ENCODE measurements around the gene CD47.

CD47 gene

DNA sequence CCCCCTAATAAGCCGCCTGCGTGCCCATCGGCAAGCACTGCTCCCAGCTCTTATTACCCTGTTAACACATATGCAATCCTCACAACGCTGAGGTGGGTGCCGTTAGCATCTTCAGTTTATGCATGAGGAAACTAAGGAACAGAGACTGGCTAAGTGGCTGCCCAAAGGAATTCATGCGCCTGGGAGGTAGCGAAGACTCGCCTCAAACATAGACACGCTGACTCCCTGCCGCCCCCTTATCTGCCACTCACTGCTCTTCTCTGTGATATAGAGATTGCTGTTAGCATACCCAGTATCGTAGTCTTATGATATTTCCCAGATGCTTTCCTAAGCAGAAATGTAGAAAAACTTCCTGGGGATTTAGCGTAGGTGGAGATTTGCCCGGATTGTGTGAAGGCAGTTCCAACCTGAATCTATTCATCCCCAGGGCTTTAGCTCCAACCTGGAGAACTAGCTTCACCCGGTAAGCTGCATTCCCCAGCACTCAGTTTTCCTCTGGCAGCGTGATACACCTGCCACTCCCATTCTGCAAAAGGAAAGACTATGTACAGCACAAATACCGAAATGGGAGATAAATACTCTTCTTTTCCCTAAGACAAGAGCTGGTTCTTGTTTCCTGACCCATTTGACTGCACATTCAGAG, 23.7 kb upstream of the CD47 start:
- DNase-seq = no peak

DNA sequence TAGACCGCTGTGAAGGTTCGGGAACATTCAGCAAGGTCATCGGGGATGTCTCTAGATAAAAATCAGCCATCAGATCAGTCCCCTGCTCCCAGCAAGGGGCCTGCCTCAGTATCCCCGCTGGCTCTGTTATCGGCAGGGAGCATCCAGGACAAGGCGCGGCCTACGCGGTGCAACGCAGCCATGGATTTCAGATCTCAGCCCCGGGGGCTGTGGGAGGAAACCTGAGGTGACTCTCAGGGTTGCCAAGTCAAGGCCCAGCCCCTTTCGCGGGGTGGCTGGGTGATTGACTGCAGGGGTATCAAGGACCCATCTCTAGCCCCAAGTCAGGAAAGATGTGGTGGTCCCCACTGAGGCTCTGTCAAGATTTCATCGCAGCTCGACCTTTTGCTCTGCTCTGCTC, 23.1 kb upstream of the CD47 start:
- no peak for DNase-seq

GRCh38 chr3:108110934-108111333, 20.1 kb upstream of the CD47 start:
- DNase-seq = no peak

DNA sequence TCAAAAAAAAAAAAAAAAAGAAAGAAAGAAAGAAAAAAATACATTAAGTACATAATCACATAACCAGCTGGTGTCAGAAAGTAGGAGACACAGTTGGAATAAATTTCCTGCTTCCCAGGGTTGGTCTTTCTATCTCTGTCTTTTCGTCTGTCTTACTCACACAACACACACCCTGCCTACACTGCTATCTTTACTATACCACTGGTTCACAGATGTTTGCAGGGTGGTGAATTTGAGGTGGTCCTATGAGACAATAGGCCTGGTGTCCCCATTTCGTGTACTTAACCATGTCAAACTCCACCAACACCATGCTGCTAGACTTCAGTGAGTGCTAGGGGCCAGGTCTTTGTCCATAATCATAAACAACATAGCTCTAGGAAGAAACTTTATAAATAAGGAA, 17.6 kb upstream of the CD47 start:
- no peak for DNase-seq

DNA sequence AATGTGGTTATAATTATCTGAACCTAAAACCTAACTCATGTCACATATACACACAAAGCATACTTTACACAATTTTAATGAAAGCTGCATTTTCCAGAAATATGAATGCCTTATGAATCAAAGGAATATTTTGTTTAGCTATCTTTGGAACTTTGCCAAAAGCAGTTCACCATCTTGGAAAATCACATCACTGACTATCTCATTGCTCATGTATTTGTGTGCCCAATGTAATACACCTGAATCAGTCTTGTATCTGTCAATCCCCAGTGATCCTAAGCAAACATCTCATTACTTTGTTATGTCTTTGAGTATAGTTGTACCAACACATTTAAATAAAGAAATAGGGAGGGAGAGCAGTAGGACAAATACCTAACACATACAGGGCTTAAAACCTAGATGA, 15.6 kb upstream of the CD47 start:
- DNase-seq = no peak

DNA sequence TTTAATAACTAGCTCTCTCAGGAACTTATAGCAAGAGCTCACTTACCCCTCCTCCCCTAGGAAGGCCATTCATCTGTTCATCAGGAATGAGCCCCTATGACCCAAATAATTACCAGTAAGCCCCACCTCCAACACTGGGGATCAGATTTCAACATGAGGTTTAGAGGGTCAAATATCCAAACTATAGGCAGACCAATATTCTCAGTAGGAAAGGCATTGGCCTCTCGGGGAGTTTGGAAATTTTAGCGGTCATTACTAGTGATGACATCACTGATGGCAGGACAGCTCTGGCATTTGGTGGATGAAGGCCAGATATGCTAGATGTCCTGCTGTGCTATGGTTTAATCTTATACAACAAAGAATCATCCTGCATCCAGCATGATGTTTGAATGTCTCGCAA, 15.2 kb upstream of the CD47 start:
- DNase-seq = no peak

DNA sequence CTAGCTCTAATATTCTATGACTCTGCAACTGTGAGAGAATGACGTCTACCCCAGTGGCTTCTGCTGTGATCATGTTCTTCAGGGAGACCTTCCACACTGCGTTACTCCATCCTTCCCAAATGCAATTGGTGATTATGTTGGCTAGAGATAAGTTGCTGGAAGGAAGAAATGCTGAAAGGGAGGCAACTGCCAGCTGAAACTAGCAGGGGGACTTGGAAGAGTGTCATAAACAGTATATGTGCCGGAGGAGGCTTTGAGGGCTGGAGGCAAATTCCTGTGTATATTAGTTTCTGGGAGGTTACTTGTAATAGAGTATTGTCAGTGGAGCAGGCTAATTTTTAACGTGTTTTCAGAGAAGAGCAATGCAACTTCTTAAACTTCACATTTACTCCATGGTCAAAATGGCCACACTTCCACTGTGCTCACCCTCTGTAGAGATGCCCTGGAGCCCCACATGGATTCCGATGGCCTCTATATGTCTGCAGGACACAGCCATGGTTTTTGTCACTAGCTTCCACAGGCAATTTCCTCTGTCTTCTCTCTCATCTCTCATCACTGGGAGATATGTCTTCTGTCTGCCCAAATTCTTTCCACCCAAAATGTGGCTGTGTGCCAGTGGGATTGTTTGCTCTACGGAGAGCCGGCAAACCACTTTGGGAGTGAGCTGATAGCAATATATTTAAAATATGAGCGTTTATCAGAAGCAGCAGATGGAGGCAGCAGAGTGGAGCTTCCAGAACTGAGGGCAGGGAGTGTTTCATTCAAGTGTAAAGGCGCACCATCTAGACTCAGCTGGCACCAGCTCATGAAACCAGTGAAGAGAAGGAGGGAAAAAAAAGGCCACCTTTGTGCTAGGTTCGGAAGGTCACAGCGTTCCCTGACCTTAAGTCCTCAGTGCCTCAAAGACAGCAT, 13.3 kb upstream of the CD47 start:
- peak; percentile 37 for DNase-seq

DNA sequence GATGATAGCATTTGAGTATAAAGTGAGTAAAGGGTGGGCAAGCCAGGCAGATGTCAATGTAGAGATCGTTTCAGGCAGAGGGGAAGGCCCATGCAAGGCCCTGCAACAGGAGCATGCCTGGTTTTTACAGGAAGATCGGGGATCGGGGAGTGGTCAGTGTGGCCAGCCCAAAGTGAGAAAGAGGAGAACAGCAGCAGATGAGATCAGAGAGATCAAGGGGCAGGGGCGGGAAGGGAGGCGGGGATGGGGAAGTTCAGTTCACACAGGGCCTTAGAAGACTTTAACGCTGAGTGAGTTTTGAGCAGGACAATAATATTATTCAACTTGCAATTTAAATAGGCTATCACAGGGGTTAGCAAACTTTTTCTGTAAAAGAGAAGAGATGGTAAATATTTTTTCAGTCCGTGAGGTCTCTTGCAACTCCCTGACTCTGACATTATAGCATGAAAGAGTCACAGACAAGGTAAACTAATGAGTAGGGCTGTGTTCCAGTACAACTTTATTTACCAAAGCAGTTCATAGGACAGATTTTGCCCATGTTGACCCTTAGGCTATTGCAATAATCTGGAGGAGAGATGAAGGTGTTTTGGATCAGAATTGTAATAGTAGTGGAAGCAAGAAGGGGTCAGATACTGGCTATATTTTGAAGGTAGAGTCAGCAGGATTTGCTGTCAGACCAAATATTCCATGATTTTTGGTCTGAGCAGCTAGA, 12.4 kb upstream of the CD47 start:
- DNase-seq = no peak

DNA sequence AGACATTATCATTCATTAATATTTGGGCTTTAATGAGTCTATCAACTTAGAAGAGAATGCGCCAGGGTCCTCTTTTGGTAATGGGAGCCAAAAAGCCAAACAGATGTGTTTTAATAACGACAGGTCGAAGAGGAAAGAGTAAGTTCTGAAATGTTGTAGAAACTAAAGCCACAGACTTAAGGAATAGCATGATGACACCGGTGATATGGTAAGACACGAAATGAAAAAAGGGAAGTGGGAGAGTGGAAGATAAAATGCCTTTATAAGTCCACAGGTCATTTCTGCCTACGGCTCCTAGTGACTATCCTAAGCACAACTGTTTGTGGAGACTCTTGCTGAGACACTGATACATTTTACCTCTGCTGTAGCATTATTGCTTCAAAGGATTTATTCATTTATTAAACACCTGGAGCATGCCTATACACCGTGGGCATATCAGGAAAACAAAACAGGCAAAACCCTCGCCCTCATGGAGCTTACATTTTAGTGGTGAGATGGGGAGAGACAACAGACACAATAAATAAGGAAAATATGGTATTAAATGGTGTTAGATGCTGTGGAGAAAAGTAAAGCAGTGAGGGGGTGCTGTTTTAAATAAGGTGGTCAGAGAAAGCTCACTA, 11.7 kb upstream of the CD47 start:
- DNase-seq = no peak

- peak; percentile 55 for DNase-seq
These were observed 10.3 kb upstream of the CD47 start for GRCh38 chr3:108100906-108101660.

DNA sequence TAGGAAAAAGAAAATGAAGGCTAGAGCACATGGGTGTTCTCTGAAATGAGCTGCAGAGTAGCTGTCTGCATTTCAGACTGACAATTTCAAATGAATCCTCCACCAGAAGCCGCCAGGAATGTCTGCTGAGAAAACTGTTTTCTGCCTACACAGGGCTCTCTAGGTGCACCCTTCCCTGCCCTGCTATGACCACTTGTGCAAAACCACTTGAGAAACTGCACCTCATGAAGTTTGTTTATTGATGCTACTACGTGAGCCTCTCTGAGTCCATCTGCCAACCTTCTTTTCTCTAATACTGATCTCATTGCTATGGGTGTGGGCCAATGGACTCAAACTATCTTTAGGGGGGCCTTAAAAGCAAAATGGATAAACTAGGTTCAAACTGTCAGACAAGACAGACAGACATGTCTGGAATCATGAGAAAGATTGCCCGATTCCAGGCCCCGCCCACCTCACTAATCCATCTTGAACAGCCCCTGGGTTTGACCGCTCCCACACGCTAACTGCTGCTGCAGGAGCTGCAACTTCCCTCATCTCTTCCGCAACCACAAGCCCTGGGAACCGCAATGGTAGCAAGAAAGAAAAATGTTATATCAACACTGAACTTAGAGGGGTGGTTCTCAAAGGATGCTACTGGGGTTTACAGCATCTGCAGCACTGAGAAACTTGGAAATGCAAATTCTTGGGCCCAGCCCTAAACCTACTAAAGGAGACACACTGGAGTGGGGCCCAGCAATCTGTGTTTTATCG, 9.0 kb upstream of the CD47 start:
- DNase-seq = no peak

- DNase-seq = no peak
These were observed 8.4 kb upstream of the CD47 start for GRCh38 chr3:108099244-108099643.

DNA sequence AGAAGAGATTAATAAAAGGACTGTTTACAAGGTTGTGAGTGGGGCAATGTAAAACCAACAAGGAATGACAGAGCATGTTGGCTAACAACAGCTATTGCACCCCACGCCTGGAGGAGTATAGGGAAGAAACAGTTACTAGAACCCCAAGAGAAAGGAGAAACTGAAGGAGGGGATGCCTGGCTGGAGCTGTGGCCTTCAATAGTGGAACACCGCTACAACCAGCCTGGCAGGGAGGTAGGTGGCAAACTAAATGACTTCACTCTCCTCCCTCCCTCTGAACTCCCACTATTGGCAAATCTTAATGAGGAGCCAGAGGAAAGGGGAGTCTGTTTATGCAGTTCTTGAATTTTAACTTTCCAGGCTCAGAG, 7.2 kb upstream of the CD47 start:
- DNase-seq = no peak

DNA sequence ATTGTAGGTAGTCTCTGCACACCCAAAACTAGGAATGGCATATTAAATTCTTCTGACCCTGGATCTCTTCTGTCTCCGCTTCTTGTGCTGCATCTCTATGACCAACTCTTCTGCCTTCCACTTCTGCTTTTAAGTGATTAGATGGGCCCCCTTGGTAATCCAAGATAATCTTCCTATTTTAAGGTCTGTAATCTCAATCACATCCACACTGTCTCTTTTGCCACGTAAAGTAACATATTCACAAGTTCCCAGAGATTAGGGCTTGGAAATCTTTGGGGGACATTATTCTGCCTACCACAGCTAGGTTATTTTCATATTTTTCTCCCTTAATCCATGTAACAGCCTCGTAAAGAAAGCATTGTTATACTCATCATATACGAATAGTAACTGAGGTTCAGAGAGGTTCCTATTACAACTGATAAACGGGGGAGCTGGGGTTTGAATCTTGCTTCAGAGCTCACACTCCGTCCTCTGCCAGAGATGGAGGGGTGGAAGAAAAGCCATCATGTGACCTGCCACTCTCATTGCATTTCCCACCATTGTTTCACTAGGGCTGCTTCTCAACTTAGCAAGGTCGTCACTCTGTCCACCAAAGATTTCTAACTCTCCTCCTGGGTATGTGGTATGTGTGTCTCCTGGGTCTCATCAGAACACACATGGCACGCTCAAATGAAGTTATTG, 6.6 kb upstream of the CD47 start:
- no peak for DNase-seq

GRCh38 chr3:108096532-108097321, 5.9 kb upstream of the CD47 start:
- no peak for DNase-seq

DNA sequence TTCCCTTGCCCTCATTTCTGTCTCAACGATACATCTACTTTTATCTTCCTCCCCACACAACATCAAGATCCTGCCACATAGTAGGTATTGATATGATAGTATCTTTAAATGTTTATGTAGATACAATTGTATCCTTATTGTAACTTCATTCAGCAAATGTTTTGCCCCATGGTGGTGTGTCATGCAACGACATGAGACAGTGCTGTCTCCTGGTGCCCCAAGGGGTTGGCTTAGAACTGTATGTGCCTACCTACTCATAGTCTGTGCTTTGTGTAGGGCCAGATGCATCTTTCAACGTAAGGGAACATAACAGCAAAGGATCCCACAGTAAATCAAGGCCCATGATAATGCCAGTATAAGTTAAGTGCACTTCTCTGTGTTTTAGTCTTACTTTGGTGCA, 2.8 kb upstream of the CD47 start:
- DNase-seq = no peak

- no peak for DNase-seq
These were observed 2.2 kb upstream of the CD47 start for GRCh38 chr3:108093021-108093420.

DNA sequence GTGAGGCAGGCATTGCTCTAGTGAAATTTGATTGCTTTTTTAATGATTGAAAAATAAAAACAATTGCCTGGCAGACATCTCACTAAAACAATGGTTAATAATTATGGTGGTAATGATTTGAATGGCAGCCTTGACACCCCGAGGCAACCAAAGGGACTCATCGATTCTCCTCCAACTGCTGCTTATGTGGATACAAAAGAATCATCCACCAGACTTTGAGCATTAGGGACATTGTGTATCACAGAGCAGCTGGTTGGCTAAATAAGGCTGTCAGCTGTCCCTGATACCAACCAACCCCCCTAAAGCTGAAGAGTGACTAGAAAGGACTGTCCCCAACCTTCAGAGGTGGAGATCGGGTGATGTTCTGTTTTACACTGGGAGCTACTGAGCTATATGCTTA, 1.7 kb upstream of the CD47 start:
- no peak for DNase-seq

DNA sequence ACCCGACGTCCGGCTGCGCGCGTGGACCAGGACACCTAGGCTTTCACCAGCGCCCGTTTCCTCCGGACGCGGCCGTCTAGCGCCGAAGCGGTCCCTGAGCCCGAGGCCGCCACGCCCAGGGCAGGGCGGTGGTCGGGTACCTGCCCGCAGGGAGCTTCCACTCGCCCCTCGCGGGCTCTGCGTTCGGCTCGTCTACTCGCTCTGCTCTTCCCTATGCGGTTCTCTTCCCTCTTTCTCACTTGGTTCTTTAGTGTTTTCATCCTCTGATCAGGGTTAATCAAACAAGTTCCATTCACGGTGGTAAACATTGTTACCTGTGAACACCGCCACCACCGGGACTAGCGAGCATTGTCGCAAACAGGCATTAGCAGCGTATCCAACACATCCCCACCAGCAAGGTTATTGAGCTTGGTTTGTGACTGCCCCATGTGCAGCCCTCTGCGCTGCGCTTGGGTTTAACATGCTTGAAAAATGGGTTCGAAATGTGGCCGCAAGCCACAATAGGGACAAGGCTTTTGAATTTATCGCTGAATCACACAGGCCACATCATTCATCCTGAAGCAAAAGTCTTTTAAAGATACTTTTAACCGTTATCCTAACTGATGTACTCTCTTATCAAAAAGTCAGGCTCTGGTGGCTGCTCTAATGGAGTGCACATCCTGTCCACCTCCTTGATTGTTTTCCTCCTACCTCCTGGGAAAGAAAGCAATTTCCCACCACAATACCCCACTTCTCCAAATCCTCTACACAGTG, 843 bp upstream of the CD47 start:
- no peak for DNase-seq

Data from COR-L47 (cell line).